Nephron (organoid): ENCODE results near the gene KRTAP5-3.

Source experiments
- H3K27ac Mint-ChIP-seq, 3 experiments: 2 replicates each; pipeline ENCODE4 v1.8.0; 2020; ENCODE audit warnings: mixed read lengths in 3 of 3, mild to moderate bottlenecking in 2 of 3, moderate library complexity in 1 of 3
- H3K27me3 Mint-ChIP-seq: 2 replicates; pipeline ENCODE4 v1.8.0; 2021; ENCODE audit warnings: low read depth, mild to moderate bottlenecking, moderate library complexity, mixed read lengths
- H3K36me3 Mint-ChIP-seq: 2 replicates; pipeline ENCODE4 v1.8.0; 2020; ENCODE audit warnings: low read depth, mixed read lengths
- H3K4me1 Mint-ChIP-seq: 2 replicates; pipeline ENCODE4 v1.8.0; 2020; ENCODE audit warnings: mixed read lengths
- H3K4me3 Mint-ChIP-seq, 3 experiments: 2 replicates each; pipeline ENCODE4 v1.8.0; 2020; ENCODE audit warnings: mild to moderate bottlenecking in 3 of 3, mixed read lengths in 3 of 3, moderate library complexity in 2 of 3
- H3K9me3 Mint-ChIP-seq: 2 replicates; pipeline ENCODE4 v1.8.0; 2020; ENCODE audit warnings: mixed read lengths
- TF ChIP-seq, protein P1 (sequence below), 3 experiments: fragments of 200-600 bp; sonication (generic); IDR thresholded peaks; one replicate each; pipeline ENCODE4 v1.5.0; 2021; ENCODE audit warnings: antibody characterized with exemption in 3 of 3; ENCODE audit not compliant: unreplicated experiment in 3 of 3

Gene KRTAP5-3

DNA sequence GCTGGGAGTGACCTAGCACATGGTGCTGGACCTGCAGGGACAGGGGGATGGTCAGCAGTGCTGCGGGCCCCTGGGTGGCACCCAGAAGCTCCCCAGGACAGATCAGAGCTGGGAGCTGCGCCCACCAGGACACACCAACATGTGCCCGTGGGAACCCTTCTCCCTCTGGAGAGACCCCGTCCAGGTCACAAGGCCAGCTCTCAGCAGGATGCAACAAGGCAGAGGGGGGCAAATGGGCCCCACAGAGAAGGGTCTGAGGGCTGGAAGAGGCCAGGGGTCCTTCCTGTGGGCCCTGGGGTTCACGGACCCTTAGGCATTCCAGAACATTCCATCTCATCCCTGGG, 42.4 kb downstream of the KRTAP5-3 start:
- Mint-ChIP-seq H3K27ac (no peak overlapping the region), H3K4me1 (no peaks in the 10 kb centered on the region), H3K36me3 (no peaks in the 10 kb centered on the region), H3K27me3 (peaks cover 47% of the 10 kb centered on the region), H3K9me3 (no peaks in the 10 kb centered on the region), H3K4me3 (no peak overlapping the region)
- TF ChIP-seq, protein P1, sequence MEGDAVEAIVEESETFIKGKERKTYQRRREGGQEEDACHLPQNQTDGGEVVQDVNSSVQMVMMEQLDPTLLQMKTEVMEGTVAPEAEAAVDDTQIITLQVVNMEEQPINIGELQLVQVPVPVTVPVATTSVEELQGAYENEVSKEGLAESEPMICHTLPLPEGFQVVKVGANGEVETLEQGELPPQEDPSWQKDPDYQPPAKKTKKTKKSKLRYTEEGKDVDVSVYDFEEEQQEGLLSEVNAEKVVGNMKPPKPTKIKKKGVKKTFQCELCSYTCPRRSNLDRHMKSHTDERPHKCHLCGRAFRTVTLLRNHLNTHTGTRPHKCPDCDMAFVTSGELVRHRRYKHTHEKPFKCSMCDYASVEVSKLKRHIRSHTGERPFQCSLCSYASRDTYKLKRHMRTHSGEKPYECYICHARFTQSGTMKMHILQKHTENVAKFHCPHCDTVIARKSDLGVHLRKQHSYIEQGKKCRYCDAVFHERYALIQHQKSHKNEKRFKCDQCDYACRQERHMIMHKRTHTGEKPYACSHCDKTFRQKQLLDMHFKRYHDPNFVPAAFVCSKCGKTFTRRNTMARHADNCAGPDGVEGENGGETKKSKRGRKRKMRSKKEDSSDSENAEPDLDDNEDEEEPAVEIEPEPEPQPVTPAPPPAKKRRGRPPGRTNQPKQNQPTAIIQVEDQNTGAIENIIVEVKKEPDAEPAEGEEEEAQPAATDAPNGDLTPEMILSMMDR (IDR thresholded peaks at IDR 0.05; ENCODE audit: unreplicated experiment in 3 of 3) = no peak

DNA sequence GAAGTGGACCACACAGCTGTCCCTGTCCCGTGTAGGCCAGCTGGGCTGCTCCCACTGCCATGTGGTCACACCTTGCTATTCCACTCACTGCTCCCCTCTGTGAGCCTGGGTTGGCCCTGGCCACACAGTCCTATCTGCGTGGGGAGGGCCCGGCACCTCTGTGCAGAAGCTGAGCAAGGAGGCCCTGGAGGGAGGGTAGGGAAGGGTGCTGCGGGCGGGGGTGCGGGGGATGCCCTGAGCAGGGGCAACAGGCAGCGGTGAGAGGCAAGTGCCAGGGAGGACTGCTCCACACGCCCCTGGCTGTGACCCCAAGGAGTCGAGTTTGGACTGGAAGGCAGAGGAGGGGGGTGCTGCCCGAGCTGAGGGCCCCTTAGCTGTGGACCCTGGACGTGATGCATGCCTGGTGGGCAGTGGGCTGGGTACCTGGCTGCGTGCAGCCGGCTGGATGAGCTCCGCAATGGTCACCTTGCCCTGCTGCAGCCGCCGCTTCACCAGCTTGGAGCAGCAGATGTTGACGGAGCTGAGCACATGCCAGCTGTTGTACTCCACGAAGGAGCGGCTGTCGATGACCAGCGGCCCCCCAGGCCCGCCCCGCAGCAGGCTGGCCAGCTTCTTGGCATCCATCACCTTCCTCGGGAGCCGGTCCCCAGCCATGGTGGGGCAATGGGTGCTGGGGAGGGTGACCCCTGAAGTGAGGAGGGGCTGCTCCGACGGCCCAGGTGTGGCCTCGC, 42.9 kb downstream of the KRTAP5-3 start:
- Mint-ChIP-seq H3K9me3 (no peaks in the 10 kb centered on the region), H3K4me3 (no peak overlapping the region), H3K4me1 (no peaks in the 10 kb centered on the region)

DNA sequence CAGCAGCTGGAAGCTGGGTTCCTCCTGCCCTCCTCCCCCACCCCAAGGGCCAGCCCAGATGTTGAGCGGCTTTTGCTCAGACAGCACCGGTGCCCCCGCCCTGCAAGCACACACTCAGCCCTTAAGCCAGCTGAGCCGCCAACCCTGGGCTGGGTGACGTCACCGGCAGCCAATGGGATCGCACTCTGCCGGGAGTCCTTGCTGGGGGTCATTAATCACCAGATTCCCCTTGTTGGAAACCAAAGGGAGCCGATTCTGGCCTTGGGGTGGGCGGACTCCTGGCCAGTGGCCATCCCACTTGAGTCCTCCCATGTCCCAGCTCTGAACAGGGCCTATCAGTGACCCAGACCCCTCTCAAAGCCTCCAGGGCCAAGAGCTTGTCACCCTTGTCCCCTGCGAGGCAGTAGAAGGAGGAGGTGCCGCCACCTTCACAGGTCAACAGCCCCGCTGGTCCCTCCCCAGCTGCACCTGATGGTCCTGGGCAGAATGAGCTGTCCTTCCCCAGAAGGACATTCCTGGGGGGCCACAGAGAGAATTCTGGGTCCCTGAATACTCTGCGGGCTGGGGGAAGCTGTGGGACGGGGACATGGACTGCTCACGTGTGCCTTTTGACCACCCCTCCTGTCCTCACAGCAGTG, 43.6 kb downstream of the KRTAP5-3 start:
- TF ChIP-seq, protein P1 (IDR thresholded peaks at IDR 0.05; ENCODE audit: unreplicated experiment in 3 of 3) = no peak
- no peaks in the 10 kb centered on the region for H3K9me3 Mint-ChIP-seq

More for the DNA sequence above, 42.9 kb downstream of the KRTAP5-3 start:
- Mint-ChIP-seq H3K27me3 (peaks cover 44% of the 10 kb centered on the region), H3K36me3 (no peaks in the 10 kb centered on the region), H3K27ac (no peak overlapping the region)
- TF ChIP-seq, protein P1 (IDR thresholded peaks at IDR 0.05; ENCODE audit: unreplicated experiment in 3 of 3) = no peak

DNA sequence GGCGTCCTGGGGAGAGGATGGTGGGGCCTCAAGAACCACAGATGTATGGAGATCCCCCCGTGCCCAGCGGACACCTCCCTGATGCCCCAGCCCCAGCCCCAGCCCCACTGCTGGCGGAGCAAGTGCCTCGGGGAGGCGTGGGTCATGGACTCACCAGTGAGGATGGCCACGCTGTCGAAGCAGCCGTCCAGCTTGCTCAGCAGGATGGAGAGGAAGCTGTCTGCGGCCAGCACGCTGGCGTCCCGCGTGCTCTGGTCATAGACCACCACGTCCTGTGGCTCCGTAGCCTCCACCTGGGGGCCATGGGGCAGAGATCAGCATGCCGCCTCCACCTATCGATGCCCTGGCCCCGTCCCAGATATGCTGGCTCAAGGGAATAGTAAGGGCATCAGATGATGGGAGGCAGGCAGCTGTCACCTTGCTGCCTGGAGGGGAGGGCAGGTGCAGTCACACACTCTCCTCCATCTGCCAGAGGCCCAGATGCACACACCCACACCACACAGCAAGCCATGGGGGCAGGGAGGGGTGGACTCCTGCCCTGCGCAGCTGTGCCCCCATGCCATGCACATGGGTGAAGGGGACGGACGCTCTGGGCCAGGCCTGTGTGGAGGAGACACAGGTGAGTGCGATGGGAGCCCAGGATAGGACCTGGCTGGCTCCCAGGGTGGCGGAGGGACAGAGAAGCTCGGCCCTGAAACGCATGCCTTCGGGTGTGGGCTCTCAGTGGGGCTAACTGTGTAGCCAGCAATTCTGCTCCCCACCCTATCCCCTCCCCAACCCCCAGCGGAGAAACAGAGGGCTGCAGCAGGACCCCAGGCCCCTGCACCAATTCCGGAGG, 44.3 kb downstream of the KRTAP5-3 start:
- TF ChIP-seq, protein P1 (IDR thresholded peaks at IDR 0.05; ENCODE audit: unreplicated experiment in 3 of 3) = no peak
- Mint-ChIP-seq H3K4me3 (no peak overlapping the region), H3K9me3 (no peaks in the 10 kb centered on the region), H3K27ac (no peak overlapping the region), H3K4me1 (no peaks in the 10 kb centered on the region), H3K36me3 (no peaks in the 10 kb centered on the region), H3K27me3 (peaks cover 43% of the 10 kb centered on the region)

More for the DNA sequence above, 43.6 kb downstream of the KRTAP5-3 start:
- Mint-ChIP-seq H3K36me3 (no peaks in the 10 kb centered on the region), H3K4me1 (no peaks in the 10 kb centered on the region), H3K4me3 (no peak overlapping the region), H3K27ac (no peak overlapping the region), H3K27me3 (peaks cover 44% of the 10 kb centered on the region)

DNA sequence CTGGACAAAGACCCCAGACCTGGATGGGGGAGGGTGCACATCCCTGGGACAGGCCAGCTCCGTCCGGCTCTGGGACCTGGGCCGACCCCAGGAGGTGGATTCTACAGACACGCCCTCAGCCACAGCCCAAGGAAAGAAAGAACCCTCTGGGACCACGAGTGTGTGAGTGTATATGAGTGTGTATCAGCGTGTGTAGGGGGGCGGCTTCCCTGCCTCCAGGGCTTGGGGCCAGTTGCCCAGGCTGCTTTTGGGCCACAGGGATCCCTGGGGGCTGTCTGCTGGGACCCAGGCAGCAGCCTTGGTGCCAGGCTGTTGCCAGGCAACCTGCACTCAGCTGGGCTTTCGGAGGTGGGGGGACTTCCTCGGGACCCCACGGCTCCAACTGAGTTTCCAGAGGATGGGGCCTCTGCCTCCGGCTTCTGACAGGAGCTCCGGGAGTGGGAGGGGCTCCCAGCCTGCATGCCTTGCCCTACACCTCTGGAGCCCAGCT, 45.1 kb downstream of the KRTAP5-3 start:
- H3K4me1 Mint-ChIP-seq = no peaks in the 10 kb centered on the region
- H3K4me3 Mint-ChIP-seq = no peak overlapping the region
- no peak overlapping the region for H3K27ac Mint-ChIP-seq
- TF ChIP-seq, protein P1 (IDR thresholded peaks at IDR 0.05; ENCODE audit: unreplicated experiment in 3 of 3) = no peak
- no peaks in the 10 kb centered on the region for H3K36me3 Mint-ChIP-seq
- H3K27me3 Mint-ChIP-seq = peaks cover 42% of the 10 kb centered on the region
- H3K9me3 Mint-ChIP-seq = no peaks in the 10 kb centered on the region
